ENCODE measurements around the gene RREB1.

RREB1 gene

DNA sequence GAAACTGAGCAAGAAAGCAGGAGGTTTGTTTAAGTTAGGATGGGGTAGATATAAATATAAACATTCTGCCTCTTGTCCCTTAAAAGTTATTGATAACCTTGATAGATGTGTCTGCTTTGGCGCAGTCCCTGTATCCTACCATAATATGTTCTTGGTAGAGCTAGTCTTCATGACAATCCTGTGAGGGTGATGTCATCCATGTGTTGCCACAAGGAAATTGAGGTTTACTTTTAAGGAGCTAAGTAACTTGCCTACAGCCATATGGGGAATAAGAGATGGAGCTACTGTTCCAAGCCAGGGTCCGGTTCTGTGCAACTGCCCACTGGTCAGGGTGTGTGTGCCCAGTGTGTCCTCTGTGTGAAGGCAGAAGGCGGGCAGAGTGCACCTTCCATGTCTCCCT lies 126.8 kb downstream of the RREB1 start (continued):
- TF ChIP-seq, protein P1, sequence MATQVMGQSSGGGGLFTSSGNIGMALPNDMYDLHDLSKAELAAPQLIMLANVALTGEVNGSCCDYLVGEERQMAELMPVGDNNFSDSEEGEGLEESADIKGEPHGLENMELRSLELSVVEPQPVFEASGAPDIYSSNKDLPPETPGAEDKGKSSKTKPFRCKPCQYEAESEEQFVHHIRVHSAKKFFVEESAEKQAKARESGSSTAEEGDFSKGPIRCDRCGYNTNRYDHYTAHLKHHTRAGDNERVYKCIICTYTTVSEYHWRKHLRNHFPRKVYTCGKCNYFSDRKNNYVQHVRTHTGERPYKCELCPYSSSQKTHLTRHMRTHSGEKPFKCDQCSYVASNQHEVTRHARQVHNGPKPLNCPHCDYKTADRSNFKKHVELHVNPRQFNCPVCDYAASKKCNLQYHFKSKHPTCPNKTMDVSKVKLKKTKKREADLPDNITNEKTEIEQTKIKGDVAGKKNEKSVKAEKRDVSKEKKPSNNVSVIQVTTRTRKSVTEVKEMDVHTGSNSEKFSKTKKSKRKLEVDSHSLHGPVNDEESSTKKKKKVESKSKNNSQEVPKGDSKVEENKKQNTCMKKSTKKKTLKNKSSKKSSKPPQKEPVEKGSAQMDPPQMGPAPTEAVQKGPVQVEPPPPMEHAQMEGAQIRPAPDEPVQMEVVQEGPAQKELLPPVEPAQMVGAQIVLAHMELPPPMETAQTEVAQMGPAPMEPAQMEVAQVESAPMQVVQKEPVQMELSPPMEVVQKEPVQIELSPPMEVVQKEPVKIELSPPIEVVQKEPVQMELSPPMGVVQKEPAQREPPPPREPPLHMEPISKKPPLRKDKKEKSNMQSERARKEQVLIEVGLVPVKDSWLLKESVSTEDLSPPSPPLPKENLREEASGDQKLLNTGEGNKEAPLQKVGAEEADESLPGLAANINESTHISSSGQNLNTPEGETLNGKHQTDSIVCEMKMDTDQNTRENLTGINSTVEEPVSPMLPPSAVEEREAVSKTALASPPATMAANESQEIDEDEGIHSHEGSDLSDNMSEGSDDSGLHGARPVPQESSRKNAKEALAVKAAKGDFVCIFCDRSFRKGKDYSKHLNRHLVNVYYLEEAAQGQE (tag by site-specific recombination; IDR thresholded peaks at IDR 0.05), result no peak
- TF ChIP-seq TSHZ1 (tag by site-specific recombination; IDR thresholded peaks at IDR 0.05; ENCODE audit: borderline replicate concordance), result no peak
- TF ChIP-seq ZNF488 (tag by site-specific recombination; IDR thresholded peaks at IDR 0.05), result no peak
- TF ChIP-seq WT1 (tag by site-specific recombination; IDR thresholded peaks at IDR 0.05), result no peak
- TF ChIP-seq ZBTB1 (tag by site-specific recombination; IDR thresholded peaks at IDR 0.05), result no peak
- TF ChIP-seq EGR2 (tag by site-specific recombination; IDR thresholded peaks at IDR 0.05; ENCODE audit: low read depth), result no peak
- TF ChIP-seq ZNF610 (tag by site-specific recombination; IDR thresholded peaks at IDR 0.05; ENCODE audit: borderline replicate concordance), result no peak
- TF ChIP-seq GLIS2 (tag by site-specific recombination; IDR thresholded peaks at IDR 0.05), result no peak
- TF ChIP-seq ZNF768 (tag by site-specific recombination; IDR thresholded peaks at IDR 0.05), result no peak
- no peak for TF ChIP-seq ZNF664 (tag by site-specific recombination; IDR thresholded peaks at IDR 0.05)
- TF ChIP-seq ZNF416 (tag by site-specific recombination; IDR thresholded peaks at IDR 0.05), result no peak
- no peak for TF ChIP-seq ZNF155 (tag by site-specific recombination; IDR thresholded peaks at IDR 0.05)

DNA sequence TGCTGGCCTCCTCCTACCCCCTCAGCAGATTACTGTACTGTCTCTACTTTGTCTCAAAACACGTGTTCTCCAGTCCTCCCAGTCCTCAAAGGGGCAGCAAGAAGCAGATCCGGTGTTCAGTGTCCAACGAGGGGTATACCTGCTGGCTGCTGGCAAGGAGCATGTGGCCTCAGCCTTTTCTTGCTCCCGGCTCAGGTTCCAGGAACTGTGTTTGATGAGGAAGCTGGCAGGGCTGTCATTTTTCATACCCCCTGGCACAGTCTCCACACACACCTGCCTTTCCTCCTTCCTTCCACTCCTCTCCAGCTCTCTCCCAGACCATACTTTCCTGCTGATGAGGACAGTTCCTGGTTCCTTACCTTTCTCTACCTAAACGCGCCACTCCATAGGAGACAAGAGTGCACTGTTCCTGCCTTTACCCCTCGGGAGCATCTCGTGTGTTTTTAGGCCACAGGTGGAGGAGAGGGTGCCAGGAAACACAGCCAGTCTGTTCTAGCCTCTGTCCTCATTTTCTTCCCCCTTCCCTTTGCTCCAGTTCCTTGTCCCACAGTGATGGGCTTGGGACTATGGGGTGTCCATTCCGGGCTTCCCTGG lies 128.0 kb downstream of the RREB1 start:
- Histone ChIP-seq H3K36me3 (ENCODE audit: control insufficient read depth in 2 of 2, insufficient read depth in 1 of 2, low read length in 2 of 2) (peaks cover 0 to 54% of the 10 kb centered on the region in 2 experiments; a peak in 2 of 3 replicates), H3K4me3 (ENCODE audit: low read depth, low read length) (no peak overlapping the region), H3K4me1 (ENCODE audit: control insufficient read depth, insufficient read depth, low read length) (no peaks in the 10 kb centered on the region), H3K9me3 (ENCODE audit: control insufficient read depth, insufficient read depth, low read depth, low read length) (no peaks in the 10 kb centered on the region), H3K27ac (ENCODE audit: extremely low read depth, low read depth, low read length) (no peak overlapping the region)
- ChIA-PET POLR2A (no interaction called here), CTCF (interaction anchor here (0.6 to 1.9 kb wide), 7 partner anchors 8 to 558 kb away, joined by 3 to 9 read pairs (median 4); no protein-coding TSS in a partner anchor)
- TF ChIP-seq ZNF211 (tag by site-specific recombination; IDR thresholded peaks at IDR 0.05; ENCODE audit: low read depth), result no peak
